ENCODE measurements around the gene TMEM128. TPM values are rescaled to one million over a fixed set of nuclear protein-coding genes. Genes with fewer than 3 reads are reported as not detected.
A peak's percentile ranks its signal among the peaks of the same experiment; 100 is the strongest.
"Not testable (repeated sequence)": the region's sequence is repeated elsewhere in the genome, so short reads cannot be mapped to it uniquely, and the experiment has no call there.

Gene TMEM128
- total and polyA plus RNA-seq, 2 donors (not counting 1 experiment from before 2014, with no cell fraction given), result 26.4 to 52.1 TPM

DNA sequence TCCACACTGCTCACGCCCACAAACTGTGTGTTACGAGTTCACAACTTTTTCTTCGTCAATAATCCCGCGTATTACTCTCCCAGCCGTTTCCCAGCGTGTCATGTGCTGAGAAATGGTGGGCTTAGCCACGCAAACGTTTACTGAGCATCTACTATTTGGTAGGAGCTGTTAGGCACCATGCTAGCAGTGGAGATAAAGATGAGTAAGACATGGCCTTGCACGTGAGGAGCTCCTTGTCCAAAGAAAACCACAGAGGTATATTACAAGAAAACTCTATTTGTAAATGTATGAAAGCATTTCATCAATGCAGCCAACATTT is 821 bp upstream of the TMEM128 start:
- peaks cover 4% of the 10 kb centered on the region for H3K36me3 ChIP-seq (ENCODE audit: control insufficient read depth, insufficient read depth, low read length)
- H3K9ac ChIP-seq (ENCODE audit: insufficient read depth, low read length), result peak overlapping the region; percentile 96
- no peak for TF ChIP-seq EZH2 (IDR thresholded peaks at IDR 0.05; ENCODE audit: low read length, missing control alignments)
- TF ChIP-seq, protein P1, sequence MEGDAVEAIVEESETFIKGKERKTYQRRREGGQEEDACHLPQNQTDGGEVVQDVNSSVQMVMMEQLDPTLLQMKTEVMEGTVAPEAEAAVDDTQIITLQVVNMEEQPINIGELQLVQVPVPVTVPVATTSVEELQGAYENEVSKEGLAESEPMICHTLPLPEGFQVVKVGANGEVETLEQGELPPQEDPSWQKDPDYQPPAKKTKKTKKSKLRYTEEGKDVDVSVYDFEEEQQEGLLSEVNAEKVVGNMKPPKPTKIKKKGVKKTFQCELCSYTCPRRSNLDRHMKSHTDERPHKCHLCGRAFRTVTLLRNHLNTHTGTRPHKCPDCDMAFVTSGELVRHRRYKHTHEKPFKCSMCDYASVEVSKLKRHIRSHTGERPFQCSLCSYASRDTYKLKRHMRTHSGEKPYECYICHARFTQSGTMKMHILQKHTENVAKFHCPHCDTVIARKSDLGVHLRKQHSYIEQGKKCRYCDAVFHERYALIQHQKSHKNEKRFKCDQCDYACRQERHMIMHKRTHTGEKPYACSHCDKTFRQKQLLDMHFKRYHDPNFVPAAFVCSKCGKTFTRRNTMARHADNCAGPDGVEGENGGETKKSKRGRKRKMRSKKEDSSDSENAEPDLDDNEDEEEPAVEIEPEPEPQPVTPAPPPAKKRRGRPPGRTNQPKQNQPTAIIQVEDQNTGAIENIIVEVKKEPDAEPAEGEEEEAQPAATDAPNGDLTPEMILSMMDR (conservative IDR thresholded peaks at IDR 0.05 in 1 of 2, IDR thresholded peaks at IDR 0.05 in 1 of 2; ENCODE audit: low read depth in 1 of 2, low read length in 2 of 2), result no peak
- no peaks in the 10 kb centered on the region for H3K9me3 ChIP-seq (ENCODE audit: control insufficient read depth, insufficient read depth, low read depth, low read length)
- H3K4me3 ChIP-seq (replicated peaks in 1 of 4; ENCODE audit: control extremely low read depth in 1 of 4, insufficient read depth in 1 of 4, low read depth in 3 of 4, low read length in 4 of 4), result peak overlapping the region; percentile 79 to 99 (median 93)
- H4K20me1 ChIP-seq (ENCODE audit: control insufficient read depth, extremely low read depth, insufficient read depth, low read length), result no peaks in the 10 kb centered on the region
- no peaks in the 10 kb centered on the region for H3K27me3 ChIP-seq (ENCODE audit: control insufficient read depth, insufficient read depth, low read length)
- H3K79me2 ChIP-seq (ENCODE audit: control insufficient read depth, insufficient read depth, low read length), result peaks cover 10% of the 10 kb centered on the region
- peak overlapping the region; percentile 83 for H2AFZ ChIP-seq (ENCODE audit: low read length)
- peak overlapping the region; percentile 84 for H3K4me2 ChIP-seq (ENCODE audit: extremely low read depth, insufficient read depth, low read length)
- H3K4me1 ChIP-seq (ENCODE audit: control insufficient read depth, extremely low read depth, insufficient read depth, low read length), result peaks cover 4% of the 10 kb centered on the region
- peak overlapping the region; percentile 92 for H3K27ac ChIP-seq (ENCODE audit: insufficient read depth, low read length)
- no peak for DNase-seq (ENCODE audit: low read depth in 2 of 2)

DNA sequence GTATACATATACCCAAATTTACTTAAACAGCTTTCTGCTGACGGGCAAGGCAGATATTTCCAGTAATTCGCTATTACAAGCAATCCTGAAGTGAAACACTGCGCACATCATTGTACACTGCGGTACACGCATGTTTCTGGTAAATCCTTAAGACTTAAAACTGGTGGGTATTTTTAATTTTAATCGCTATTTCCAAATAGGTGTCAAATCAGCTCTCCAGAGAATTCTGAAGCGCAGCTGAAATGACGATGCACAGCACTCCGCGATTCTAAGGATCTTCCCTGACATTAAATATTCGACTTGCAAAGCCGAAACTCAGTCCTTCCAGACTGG is 361 bp downstream of the TMEM128 start:
- H3K27me3 ChIP-seq (ENCODE audit: control insufficient read depth, insufficient read depth, low read length), result no peaks in the 10 kb centered on the region
- TF ChIP-seq, protein P1 (conservative IDR thresholded peaks at IDR 0.05 in 1 of 2, IDR thresholded peaks at IDR 0.05 in 1 of 2; ENCODE audit: low read depth in 1 of 2, low read length in 2 of 2), result no peak
- no peak for TF ChIP-seq EZH2 (IDR thresholded peaks at IDR 0.05; ENCODE audit: low read length, missing control alignments)
- peaks cover 4% of the 10 kb centered on the region for H3K36me3 ChIP-seq (ENCODE audit: control insufficient read depth, insufficient read depth, low read length)
- DNase-seq (ENCODE audit: low read depth in 2 of 2), result no peak
- peaks cover 4% of the 10 kb centered on the region for H3K4me1 ChIP-seq (ENCODE audit: control insufficient read depth, extremely low read depth, insufficient read depth, low read length)
- peak overlapping the region; percentile 79 to 99 (median 93) for H3K4me3 ChIP-seq (replicated peaks in 1 of 4; ENCODE audit: control extremely low read depth in 1 of 4, insufficient read depth in 1 of 4, low read depth in 3 of 4, low read length in 4 of 4)
- H4K20me1 ChIP-seq (ENCODE audit: control insufficient read depth, extremely low read depth, insufficient read depth, low read length), result no peaks in the 10 kb centered on the region
- H3K27ac ChIP-seq (ENCODE audit: insufficient read depth, low read length), result peak overlapping the region; percentile 92
- peak overlapping the region; percentile 79 for H2AFZ ChIP-seq (ENCODE audit: low read length)
- peak overlapping the region; percentile 96 for H3K4me2 ChIP-seq (ENCODE audit: extremely low read depth, insufficient read depth, low read length)
- H3K79me2 ChIP-seq (ENCODE audit: control insufficient read depth, insufficient read depth, low read length), result peaks cover 10% of the 10 kb centered on the region
- no peaks in the 10 kb centered on the region for H3K9me3 ChIP-seq (ENCODE audit: control insufficient read depth, insufficient read depth, low read depth, low read length)
- H3K9ac ChIP-seq (ENCODE audit: insufficient read depth, low read length), result peak overlapping the region; percentile 96

DNA sequence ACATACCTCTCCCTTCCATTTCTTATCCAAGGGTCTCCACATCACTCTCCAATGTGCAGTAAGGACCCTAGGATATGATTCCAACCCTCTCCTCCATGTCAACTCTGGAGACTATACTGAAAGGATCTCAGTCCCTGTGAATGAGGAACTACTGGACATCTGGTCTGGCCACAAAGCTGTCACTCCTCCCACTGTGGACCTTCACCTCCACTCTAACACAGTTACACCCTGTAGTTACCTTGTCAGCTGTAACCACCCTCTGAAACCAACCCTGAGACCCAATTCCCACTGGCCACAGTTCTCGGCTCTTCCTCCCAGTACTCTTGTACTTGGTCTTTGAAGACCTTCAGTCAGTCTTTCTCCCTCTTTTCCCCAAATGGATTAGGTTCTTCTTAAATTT is 2.9 kb downstream of the TMEM128 start:
- peaks cover 10% of the 10 kb centered on the region for H3K79me2 ChIP-seq (ENCODE audit: control insufficient read depth, insufficient read depth, low read length)
- H3K36me3 ChIP-seq (ENCODE audit: control insufficient read depth, insufficient read depth, low read length), result peaks cover 6% of the 10 kb centered on the region
- H3K27me3 ChIP-seq (ENCODE audit: control insufficient read depth, insufficient read depth, low read length), result no peaks in the 10 kb centered on the region
- peaks cover 4% of the 10 kb centered on the region for H3K4me1 ChIP-seq (ENCODE audit: control insufficient read depth, extremely low read depth, insufficient read depth, low read length)
- H2AFZ ChIP-seq (ENCODE audit: low read length), result no peak overlapping the region
- no peaks in the 10 kb centered on the region for H4K20me1 ChIP-seq (ENCODE audit: control insufficient read depth, extremely low read depth, insufficient read depth, low read length)
- no peak for DNase-seq (ENCODE audit: low read depth in 2 of 2)
- no peak overlapping the region for H3K9ac ChIP-seq (ENCODE audit: insufficient read depth, low read length)
- H3K4me2 ChIP-seq (ENCODE audit: extremely low read depth, insufficient read depth, low read length), result no peak overlapping the region
- H3K4me3 ChIP-seq (replicated peaks in 1 of 4; ENCODE audit: control extremely low read depth in 1 of 4, insufficient read depth in 1 of 4, low read depth in 3 of 4, low read length in 4 of 4), result no peak overlapping the region
- no peak overlapping the region for H3K27ac ChIP-seq (ENCODE audit: insufficient read depth, low read length)
- no peaks in the 10 kb centered on the region for H3K9me3 ChIP-seq (ENCODE audit: control insufficient read depth, insufficient read depth, low read depth, low read length)
- TF ChIP-seq EZH2 (IDR thresholded peaks at IDR 0.05; ENCODE audit: low read length, missing control alignments), result no peak
- TF ChIP-seq, protein P1 (conservative IDR thresholded peaks at IDR 0.05 in 1 of 2, IDR thresholded peaks at IDR 0.05 in 1 of 2; ENCODE audit: low read depth in 1 of 2, low read length in 2 of 2), result no peak

DNA sequence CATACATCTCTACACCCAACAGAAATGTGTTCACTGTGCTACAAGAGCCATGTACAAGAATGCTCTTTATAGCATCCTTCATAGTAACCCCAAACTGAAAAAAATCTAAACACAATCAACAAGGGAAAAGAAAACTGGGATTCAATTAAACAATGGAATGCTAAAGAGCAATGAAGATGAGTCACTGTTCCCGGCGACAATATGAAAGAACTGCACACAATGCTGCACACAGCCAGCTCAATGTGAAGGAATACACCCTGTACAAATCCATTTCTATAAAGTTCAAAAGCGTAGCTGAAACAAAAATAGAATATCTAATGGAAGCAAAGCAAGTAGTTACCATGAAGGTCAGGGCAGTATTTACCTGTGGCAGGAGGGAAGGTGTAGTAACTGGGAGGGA is 8.5 kb downstream of the TMEM128 start:
- not testable (repeated sequence) for H3K4me3 ChIP-seq (replicated peaks in 1 of 4; ENCODE audit: control extremely low read depth in 1 of 4, insufficient read depth in 1 of 4, low read depth in 3 of 4, low read length in 4 of 4); H3K36me3 ChIP-seq (ENCODE audit: control insufficient read depth, insufficient read depth, low read length); H3K27ac ChIP-seq (ENCODE audit: insufficient read depth, low read length); H3K9ac ChIP-seq (ENCODE audit: insufficient read depth, low read length); H3K4me1 ChIP-seq (ENCODE audit: control insufficient read depth, extremely low read depth, insufficient read depth, low read length); DNase-seq (ENCODE audit: low read depth in 2 of 2); H3K79me2 ChIP-seq (ENCODE audit: control insufficient read depth, insufficient read depth, low read length); H2AFZ ChIP-seq (ENCODE audit: low read length); H4K20me1 ChIP-seq (ENCODE audit: control insufficient read depth, extremely low read depth, insufficient read depth, low read length); H3K9me3 ChIP-seq (ENCODE audit: control insufficient read depth, insufficient read depth, low read depth, low read length); H3K4me2 ChIP-seq (ENCODE audit: extremely low read depth, insufficient read depth, low read length); H3K27me3 ChIP-seq (ENCODE audit: control insufficient read depth, insufficient read depth, low read length)

Measured in fibroblast of lung (primary cell).